Measurements from ENCODE around the gene BAZ1A. TPM values are rescaled to one million over a fixed set of nuclear protein-coding genes. Genes with fewer than 3 reads are reported as not detected.
A peak's percentile ranks its signal among the peaks of the same experiment; 100 is the strongest.

The BAZ1A gene
- total RNA-seq, 1 experiment from 2014 or later: 10.3 TPM

DNA sequence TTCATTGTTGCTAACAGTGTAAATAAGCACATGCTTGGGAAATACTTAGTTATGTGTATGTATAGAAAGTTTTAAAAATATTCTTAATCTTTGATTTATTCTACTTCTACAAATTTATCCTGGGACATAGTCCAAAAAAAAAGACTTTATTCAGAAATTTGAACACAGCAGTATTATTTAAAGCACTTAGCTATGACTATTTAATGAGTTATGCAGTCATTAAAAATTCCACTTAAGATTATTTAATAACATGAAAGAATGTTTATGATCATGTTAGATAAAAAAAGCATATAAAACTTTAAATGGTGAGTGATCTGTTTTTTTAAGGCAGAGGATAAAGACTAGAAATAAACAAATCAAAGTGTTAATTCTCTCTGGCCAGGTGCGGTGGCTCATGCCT is 78.3 kb downstream of the BAZ1A start:
- in situ Hi-C loops (cut with HindIII; ENCODE audit: low pct_unique_long_range_greater_than_20kb, low sequenced_read_pairs): no loop called here
- no peak for DNase-seq (ENCODE audit: low read depth)

DNA sequence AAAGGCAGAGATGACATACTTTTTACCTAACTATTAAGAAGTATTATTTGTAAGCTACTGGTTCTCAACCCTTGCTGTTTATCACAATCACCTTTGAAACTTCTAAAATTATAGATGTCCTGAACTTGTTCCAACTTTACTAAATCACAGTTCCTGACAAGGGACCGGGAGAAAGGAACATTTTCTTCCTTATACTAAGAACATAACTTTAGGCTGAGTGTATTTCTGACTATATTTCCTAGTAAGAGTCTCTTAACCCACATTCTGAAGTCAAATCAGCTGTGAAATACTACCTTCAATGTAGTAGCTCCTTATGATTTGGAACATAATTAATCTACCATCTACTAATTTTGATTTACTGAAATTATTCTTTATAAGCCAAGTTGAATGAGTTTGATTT is 80.2 kb downstream of the BAZ1A start:
- no peak for DNase-seq (ENCODE audit: low read depth)
- in situ Hi-C loops (cut with HindIII; ENCODE audit: low pct_unique_long_range_greater_than_20kb, low sequenced_read_pairs): no loop called here

DNA sequence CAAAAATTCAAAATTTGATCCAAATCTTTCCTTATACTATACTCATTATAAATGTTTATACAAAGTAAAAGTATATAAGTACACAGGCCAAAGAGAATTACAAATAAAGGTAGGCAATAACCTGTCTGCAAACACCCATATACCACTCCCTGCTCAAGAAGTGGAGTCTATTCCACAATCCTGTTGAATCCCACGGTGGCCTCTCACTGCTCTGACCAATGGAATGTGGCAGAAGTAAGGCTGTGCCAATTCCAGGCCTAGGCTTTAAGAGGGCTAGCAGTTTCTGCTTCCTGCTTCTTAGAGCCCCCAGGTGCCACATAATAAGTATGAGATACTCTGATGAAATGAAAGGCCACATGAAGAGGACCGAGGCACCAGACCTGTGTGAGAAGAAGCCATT is 80.9 kb downstream of the BAZ1A start:
- no peak for DNase-seq (ENCODE audit: low read depth)

GRCh38 chr14:34792598-34792997 is 82.6 kb downstream of the BAZ1A start:
- in situ Hi-C loops (cut with HindIII; ENCODE audit: low pct_unique_long_range_greater_than_20kb, low sequenced_read_pairs): no loop called here
- DNase-seq (ENCODE audit: low read depth): no peak

More for the DNA sequence above, 80.9 kb downstream of the BAZ1A start:
- in situ Hi-C loops (cut with HindIII; ENCODE audit: low pct_unique_long_range_greater_than_20kb, low sequenced_read_pairs): no loop called here

DNA sequence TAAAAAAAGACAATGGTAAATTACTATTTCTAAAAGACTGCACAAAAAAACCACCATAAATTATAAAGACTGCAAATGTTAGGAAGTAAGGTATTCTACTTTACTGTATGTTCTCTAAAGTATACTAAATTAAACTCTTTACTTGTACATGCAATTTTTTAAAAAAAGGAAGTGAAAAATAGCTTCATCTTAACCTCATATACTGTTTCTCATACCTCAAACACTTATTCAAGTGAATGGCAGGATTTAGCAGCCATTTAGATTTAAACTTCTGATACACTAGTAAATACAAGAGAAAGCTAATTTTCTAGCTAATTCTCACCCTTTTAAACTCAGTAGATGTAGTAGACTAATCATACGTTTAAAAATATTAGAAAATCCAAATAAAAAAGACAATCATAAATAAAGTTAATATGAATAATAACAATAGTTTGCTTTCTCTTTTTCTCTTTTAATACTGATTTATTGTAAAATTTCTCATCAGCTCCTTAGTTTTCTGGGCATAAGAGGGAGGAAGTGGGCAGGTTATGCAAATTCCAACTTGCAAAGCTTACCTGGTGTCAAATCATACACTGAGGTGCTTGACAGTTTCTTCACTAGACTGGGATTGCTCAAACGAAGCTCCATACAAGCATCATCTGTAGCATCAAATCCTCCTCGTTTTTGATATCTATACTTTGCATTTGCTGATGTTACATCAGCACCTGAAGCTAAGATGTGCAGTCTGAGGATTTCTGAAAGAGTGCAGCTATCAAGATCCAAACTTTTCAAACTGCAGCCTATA is 89.7 kb downstream of the BAZ1A start:
- DNase-seq (ENCODE audit: low read depth): no peak
- in situ Hi-C loops (cut with HindIII; ENCODE audit: low pct_unique_long_range_greater_than_20kb, low sequenced_read_pairs): no loop called here

DNA sequence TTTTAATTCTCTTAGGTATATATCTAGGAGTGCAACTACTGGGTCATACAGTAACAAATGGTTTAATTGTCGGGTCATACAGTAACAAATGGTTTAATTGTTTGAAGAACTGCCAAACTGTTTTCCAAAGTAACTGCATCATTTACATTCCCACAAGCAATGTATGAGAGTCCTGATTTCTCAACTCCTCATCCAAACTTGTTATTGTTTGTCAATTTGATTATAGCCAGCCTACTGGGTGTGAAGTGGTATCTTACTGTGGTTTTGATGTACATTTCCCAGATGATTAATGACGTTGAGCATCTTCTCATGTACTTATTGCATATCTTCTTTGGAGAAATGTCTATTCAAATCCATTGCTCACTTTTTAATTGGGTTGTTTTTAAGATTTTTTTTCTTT is 93.1 kb downstream of the BAZ1A start:
- DNase-seq (ENCODE audit: low read depth): no peak
- in situ Hi-C loops (cut with HindIII; ENCODE audit: low pct_unique_long_range_greater_than_20kb, low sequenced_read_pairs): no loop called here

GRCh38 chr14:34781242-34781641 is 93.9 kb downstream of the BAZ1A start:
- in situ Hi-C loops (cut with HindIII; ENCODE audit: low pct_unique_long_range_greater_than_20kb, low sequenced_read_pairs): no loop called here
- DNase-seq (ENCODE audit: low read depth): peak; percentile 14

DNA sequence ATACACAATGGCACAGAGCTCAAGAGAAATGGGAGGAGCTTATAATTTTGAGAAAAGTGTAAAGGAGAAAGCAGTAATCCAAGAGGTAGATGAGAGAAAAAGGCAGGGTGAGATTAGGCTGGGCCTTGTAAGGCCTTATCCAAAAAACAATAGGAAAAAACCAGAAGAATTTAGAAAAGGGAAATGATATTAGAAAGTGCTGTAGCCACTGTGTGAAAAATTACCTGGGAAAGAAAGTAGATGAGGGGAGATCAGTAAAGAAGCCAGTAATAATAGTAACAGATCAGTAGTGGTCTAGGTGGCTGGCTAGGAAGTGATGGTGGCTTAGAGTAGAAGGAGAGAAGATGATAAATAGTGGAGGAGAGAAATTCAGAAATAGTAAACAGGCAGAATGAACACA is 94.5 kb downstream of the BAZ1A start:
- no peak for DNase-seq (ENCODE audit: low read depth)
- in situ Hi-C loops (cut with HindIII; ENCODE audit: low pct_unique_long_range_greater_than_20kb, low sequenced_read_pairs): no loop called here

DNA sequence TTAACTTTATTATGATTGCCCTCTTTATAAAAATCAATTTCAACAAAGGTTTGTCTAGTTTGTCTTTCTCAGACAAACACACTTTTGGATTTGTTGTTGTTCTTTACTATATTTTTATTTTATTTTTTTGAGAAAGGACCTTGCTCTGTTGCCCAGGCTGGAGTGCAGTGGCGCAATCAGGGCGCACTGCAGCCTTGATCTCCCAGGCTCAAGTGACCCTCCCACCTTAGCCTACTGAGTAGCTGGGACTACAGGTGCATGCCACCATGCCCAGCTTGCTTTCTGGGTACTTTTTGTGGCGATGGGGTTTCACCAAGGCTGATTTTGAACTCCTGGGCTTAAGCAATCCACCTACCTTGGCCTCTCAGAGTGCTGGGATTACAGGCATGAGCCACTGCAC is 96.4 kb downstream of the BAZ1A start:
- in situ Hi-C loops (cut with HindIII; ENCODE audit: low pct_unique_long_range_greater_than_20kb, low sequenced_read_pairs): no loop called here

GRCh38 chr14:34776611-34777010 is 98.5 kb downstream of the BAZ1A start:
- in situ Hi-C loops (cut with HindIII; ENCODE audit: low pct_unique_long_range_greater_than_20kb, low sequenced_read_pairs): no loop called here
- DNase-seq (ENCODE audit: low read depth): no peak

More for the DNA sequence above, 96.4 kb downstream of the BAZ1A start:
- no peak for DNase-seq (ENCODE audit: low read depth)

DNA sequence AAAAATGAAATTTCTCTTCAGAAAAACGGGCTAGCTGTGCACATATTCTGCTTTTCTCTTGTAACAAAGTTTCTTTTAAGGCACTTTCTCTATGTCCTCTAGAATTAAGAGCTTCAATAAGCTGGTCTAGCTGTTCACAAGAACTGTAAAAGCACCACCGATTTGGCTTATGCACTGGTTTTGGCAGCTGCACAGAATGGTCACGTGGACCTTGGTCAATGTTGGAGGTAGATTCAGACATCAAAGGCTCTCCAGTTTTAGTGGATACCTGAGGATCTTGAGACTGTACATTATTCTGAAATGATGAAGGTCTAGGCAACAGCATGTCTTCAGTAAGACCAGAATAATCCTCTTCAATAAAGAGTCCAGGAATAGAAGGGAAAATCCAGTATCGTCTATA is 99.2 kb downstream of the BAZ1A start:
- in situ Hi-C loops (cut with HindIII; ENCODE audit: low pct_unique_long_range_greater_than_20kb, low sequenced_read_pairs): no loop called here
- no peak for DNase-seq (ENCODE audit: low read depth)

DNA sequence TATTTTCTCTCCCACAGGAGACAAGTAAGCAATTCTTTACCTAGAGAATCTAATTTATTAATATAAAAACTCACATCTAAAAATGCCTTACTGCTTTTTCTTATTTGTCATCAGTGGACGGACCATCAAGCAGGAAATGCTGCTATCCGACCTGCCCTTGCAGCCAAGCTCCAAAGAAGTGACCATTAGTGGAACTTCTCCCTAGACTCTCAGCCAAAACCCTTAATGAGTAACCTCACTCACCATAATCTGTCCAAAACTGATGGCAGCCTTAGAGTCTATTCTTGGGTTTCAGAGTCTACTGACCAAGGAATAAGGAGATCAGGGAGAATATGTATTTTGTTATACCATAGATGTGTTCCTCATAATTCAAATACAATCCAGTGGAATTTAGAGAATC is 99.8 kb downstream of the BAZ1A start:
- in situ Hi-C loops (cut with HindIII; ENCODE audit: low pct_unique_long_range_greater_than_20kb, low sequenced_read_pairs): no loop called here
- DNase-seq (ENCODE audit: low read depth): no peak

GRCh38 chr14:34770901-34771300 is 104.3 kb downstream of the BAZ1A start:
- in situ Hi-C loops (cut with HindIII; ENCODE audit: low pct_unique_long_range_greater_than_20kb, low sequenced_read_pairs): no loop called here
- DNase-seq (ENCODE audit: low read depth): no peak

DNA sequence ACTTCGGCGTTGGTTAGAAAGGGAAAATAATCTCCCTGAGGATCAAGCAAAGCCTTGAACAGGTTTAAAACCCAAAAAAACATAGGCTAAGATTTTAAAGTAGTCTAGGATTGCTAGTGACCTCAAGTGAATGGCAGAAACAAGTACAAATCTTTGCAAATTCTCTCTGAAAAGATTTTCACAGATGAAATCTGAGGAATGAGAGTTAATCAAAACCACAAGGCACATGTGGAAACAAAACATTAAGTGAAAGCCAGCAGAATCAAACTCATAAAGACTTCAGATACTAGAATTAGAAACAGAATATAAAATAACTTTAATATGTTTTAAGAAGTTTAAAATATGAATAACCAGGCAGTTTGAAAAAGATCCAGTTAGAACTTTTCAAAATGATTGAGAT is 108.6 kb downstream of the BAZ1A start:
- no peak for DNase-seq (ENCODE audit: low read depth)
- in situ Hi-C loops (cut with HindIII; ENCODE audit: low pct_unique_long_range_greater_than_20kb, low sequenced_read_pairs): no loop called here

DNA sequence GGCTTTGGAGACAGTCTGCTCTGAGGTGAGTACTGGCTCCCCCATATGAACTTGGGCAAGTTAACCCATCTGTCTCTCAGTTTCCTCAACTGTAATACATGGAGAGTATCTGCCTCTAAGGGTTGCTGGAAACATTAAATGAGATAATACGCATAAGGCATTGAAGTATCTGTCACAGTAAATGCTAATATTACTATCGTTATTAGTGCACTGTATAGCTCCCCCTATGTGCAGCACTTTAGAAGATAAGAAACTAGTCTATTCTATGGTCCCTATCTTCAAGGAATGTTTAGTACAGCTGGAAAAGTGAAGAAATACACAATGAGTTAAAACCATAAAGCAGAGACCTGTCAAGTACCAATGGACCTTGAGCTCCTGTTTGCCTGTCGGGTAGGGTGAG is 109.1 kb downstream of the BAZ1A start:
- no peak for DNase-seq (ENCODE audit: low read depth)

DNA sequence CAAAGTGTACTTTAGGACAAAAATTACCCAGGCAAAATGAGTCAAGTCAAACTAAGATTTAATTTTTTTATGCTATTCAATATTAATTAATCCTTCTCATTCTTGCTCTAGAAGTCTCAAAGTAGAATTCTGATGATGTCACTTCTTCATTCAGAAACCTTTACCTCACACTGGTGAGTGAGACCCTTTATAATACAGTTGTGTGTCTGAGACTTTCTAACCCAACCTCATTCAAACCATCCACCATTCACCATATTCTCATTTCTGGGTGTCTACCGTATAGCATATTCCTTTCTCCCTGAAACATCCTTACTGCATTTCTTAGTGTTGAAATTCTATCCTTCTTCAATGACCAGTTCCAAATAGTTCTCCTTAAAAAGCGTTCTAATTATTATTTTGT is 119.9 kb downstream of the BAZ1A start:
- no peak for DNase-seq (ENCODE audit: low read depth)
- in situ Hi-C loops (cut with HindIII; ENCODE audit: low pct_unique_long_range_greater_than_20kb, low sequenced_read_pairs): no loop called here

More for the DNA sequence above, 109.1 kb downstream of the BAZ1A start:
- in situ Hi-C loops (cut with HindIII; ENCODE audit: low pct_unique_long_range_greater_than_20kb, low sequenced_read_pairs): no loop called here

DNA sequence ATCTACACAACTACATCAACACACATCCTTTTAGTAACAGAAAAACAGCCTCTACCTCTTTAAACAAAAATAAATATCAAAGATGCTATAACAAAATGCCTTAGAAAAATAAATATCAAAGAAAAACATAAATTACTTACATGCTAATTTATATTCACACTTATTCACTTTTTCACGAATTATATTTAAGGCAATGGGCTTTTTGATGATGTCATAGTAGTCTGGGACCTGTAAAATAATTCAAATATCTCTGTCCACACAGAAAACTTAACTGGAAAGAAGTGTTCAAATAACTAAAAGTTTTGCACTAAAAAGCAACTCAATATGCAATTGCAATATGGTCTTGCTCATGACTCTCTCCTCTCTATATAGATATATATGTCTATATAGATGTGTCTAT is 120.5 kb downstream of the BAZ1A start:
- no peak for DNase-seq (ENCODE audit: low read depth)
- in situ Hi-C loops (cut with HindIII; ENCODE audit: low pct_unique_long_range_greater_than_20kb, low sequenced_read_pairs): no loop called here

GRCh38 chr14:34750670-34751069 is 124.5 kb downstream of the BAZ1A start:
- in situ Hi-C loops (cut with HindIII; ENCODE audit: low pct_unique_long_range_greater_than_20kb, low sequenced_read_pairs): no loop called here
- no peak for DNase-seq (ENCODE audit: low read depth)

GRCh38 chr14:34750233-34750632 is 124.9 kb downstream of the BAZ1A start:
- no peak for DNase-seq (ENCODE audit: low read depth)
- in situ Hi-C loops (cut with HindIII; ENCODE audit: low pct_unique_long_range_greater_than_20kb, low sequenced_read_pairs): no loop called here

- in situ Hi-C loops (cut with HindIII; ENCODE audit: low pct_unique_long_range_greater_than_20kb, low sequenced_read_pairs): no loop called here
- DNase-seq (ENCODE audit: low read depth): no peak
Measured at GRCh38 chr14:34749408-34749807, 125.8 kb downstream of the BAZ1A start.
